ENCODE results near the gene HDAC9.

Gene HDAC9

DNA sequence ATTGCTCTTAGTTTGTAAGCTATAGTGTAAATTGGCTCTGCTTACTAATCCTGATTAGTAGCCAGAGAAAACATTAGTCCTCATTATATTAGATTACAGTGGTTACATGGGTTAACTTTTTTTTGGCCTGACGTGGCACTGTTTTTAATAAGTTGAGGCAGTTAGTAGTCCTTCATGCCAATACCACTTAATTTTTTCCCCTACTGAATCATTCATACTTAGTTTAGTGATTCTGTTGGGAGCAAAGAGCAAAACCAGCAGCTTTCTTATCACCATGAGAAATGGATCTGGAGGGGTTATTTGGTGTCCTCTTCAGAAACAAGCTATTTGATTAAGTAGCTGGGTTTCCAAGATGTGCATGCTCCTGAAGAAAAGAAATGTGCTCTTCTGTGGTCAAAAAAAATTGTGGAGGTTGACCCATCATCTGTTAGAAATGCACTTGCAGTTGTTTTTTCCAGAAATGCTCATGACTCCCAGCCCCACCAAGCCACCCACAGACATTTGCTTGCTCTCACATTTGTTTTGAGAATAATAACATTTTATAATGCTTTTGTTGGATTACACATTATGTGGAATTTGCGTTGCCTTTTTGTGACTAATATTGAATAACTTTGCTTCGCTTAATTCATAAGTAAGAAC, 258.5 kb downstream of the HDAC9 start:
- DNase-seq = no peak

DNA sequence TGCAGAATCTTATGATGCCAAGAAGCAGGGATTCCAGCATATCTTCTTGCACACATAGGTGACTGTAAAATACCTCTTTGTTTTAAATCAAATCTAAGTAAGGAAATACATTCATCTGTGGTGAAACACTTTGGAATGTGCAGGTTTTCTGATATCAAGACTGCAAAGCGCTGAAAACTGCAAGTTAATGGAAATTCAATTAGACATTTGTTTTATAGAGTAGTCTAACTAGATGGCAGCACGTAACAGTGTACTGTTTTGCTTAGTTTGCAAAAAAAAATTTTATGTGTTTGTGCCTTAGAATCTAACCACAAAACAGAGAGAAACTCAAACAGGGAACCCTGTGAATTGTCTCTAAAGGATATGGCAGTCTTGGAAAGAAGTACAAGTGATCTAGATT, 259.2 kb downstream of the HDAC9 start:
- DNase-seq = no peak

DNA sequence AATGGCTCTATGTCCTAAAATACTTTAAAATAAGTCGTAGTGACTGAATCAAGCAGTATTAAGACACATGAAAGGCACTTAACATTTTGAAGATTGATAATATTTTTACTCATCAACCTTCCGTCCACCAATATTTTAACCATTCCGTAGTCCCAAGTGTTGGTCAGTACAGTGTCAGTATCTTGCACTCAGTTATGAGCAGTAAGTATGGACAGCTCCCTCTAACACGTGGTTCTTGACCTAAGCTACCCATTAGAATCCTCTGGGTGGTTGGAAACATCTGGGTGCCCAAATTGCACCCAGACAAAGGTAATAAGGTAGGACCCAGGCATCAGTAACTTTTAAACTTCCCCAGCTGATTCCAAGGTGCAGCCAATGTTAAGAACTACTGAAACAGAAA, 260.2 kb downstream of the HDAC9 start:
- no peak for DNase-seq

DNA sequence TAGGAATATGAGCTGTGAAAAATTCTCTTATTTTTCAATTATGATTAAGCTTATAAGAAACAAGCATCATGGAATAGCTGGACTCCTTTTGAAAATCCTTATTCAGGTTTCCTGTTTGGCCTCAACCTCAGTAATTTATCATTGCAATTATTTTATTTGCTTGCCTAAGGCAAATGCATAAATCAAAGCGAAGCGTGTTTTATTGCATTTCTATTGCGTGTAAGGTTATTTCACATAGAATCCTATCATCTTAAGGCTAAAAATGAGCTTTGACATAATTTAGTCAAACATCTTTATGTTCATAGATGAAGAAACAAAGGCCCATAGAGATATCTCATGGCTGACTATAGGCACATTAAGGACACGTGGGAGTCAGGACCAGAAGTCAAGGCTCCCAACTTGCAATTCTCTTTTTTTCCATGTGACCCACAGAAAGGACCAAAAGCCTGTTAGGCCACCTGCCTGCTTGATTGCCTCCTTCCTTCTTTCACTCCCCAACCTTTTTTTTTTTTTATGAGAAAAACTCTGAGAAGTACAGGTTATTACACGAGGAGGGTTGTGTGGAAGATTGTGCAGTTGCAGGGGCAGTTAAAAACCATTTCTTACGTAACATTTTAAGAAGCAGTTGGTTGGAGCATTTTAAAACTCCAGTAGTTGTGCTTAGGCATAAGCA, 261.0 kb downstream of the HDAC9 start:
- DNase-seq = no peak

DNA sequence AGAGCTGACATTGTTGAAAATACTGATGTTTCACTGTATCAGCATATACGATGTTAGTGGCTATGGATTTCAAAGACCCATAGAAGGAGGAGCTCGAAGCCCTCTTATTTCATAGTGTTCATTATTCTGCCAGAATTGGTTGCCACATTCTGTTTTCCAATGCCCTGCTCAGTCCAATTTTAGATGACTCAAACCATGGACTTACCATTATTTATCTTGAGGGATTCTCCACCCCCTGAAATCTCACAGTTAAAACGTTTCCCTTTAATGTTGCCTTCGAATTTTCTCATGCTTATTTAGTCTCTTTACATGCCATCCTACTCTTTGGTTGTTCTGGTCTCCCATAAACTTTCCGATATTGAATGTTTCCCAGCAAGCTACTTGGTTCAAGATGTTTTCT, 264.5 kb downstream of the HDAC9 start:
- DNase-seq = no peak

DNA sequence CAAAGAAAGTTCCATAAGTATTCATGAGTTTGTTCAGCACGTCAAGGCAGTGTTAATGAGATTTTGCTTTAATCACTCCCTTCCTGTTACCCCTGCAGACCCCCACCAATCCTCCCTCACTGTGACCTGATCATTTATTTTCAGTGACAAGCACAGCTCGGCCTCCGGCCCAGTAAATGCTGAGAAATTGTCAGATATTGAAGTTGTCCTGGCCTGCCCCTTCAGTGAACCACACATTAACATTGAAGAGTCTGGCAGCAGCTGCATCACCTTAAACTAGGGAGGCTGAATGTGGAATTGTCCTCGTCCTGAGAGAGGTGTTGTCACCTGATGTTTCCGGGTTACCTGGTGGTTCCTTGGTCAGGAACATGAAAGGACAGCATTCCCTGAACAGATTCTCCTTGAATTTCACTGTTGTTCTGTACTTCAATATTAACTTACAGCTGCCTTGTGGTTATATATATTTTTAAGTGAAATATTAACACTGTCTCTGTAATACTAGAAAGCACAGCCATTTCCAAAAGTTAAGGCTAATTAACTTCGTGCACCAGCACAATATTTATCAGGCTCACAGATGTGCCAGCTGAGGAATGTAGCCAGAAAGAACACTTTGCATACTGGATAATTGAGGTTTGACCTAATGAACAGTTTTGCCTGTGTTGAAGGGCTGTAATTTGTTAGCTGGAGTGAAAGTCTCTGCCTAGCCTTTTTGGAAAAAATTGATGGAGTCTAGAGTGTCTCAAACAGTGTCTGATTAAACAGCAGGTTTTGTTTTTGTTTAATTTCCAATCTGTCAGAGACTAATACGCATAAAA, 265.3 kb downstream of the HDAC9 start:
- no peak for DNase-seq

DNA sequence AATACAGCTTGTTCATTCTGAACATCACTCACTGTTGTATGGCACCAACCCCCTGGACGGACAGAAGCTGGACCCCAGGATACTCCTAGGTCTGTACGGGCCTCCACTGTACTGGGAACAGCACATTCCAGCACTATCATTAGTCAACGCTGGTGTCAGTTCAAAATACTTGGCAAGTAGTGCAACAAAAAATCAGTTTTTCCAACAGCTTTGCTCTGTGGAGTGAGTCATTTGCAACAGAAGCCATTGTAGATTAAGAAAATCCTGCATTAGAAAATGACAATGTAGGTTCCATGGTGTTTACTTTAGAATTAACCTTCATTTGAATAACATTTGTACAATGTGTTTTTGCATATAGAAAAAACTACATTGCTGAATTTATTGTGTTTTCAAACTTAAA, 266.6 kb downstream of the HDAC9 start:
- no peak for DNase-seq

DNA sequence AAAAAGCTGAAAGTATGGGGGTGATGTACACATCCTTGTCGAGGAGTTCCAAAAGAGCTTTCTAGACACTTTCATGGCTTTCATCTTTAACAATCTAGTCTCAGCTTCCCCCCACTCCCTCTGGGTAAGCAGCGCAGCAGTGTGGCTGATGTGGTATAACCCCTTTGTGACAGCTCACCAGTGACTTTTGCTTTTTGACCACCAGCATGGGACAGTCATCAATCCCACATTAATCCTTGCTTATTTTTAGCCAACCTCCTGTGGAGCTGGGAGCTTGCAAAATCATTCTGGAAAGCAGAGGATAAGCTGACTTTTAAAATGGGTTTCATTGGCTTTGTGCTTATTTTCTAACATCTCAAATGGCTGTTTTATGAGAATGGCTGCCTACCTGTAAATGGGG, 272.7 kb downstream of the HDAC9 start:
- no peak for DNase-seq

DNA sequence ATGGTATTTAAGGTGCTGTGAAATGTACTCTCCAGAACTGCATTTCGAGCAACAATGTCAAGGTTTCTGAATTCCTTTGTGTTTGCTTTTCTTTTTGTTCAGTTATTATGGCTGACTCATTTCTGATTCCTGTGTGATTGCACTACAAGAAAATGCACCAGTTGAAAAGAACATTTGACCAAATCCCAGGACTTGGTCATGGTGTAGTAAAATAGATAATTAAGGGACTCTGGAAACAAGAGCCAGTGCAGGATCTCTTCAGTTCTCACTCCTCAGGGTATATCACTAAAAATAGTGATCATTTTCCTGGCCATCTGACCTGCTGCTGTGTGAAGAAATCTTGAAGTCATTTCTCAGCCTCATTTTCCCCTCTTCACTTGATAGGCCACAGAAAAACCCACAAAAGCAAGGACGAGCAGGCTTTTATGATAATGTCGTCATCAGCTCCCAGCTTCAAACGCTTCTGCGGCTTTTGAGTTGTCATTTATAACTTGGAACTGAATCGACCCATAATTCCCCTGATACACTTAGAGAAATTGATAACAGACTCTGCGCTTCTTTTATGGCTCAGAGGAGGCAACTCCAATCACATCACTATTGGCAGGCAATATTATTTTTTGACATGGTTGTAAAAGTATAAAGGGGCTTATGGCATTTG, 274.7 kb downstream of the HDAC9 start:
- no peak for DNase-seq

DNA sequence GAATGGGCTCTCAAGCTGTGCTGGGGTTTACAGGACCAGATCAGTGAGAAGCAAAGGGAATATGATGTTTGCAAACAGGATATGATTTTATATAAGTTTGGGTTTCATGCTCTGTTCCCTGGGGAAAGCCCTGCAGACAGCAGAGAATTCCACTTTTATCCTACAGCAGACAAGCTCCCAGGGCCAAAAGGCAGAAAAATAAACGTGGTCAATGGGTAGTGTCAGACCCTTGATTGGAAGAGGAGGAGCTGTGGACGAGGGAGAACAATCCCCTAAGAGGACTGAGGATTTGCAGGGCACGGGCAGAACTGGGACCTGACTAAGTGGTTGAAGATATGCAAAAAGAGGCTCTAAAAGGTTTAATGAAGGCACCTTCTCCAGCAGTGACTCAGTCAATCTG, 275.3 kb downstream of the HDAC9 start:
- DNase-seq = no peak

DNA sequence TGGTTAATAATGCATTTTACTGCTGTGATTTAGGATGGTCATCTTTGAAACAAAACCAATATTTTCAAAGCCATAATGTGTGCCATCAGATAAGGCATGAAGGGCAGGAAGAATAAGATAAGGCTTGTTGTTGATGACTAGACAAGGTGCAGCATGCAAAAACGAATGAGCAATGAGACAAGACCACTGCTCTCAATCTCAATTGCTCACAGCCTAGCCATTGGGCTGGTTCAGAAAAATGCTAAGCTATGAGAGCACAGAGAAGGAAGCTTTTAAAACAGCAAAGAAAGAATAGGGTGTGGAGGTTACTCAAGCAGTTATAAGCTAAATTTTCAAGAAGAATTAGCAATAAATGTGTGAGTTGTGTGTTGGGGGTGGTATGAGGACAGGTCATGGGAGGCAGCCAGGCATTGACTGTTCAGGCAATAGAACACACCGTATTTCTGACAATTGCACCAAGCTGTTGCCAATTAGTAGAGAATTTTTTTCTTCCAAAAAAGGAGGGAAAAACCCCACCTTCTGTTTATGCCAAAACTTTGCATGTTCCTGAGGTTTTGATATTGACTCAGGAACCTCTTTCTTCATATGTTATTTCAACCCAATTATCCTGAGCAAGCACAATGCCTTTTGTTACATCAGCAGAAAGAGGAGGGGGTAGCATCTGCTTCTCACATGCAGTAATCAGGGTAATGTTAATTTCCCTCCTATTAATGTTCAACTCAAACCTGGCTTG, 276.5 kb downstream of the HDAC9 start:
- peak; percentile 18 for DNase-seq

DNA sequence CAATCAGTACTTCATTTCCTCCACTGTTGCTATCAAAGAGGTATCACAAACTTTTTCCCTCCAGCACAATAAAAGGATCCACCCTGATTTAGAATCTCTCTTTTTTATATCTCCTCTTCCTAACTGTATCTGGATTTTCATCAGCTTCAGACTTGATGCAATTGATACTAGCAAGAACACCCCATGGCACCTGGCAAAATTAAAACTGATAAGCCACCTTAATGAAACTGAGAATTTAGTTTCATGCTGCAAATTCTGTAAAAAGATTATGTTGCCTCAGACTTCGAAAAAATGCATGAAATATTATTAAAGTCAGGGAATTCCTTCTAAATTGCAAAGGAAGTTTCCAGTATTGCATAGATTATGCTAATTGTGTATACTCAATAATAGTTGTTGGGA, 277.0 kb downstream of the HDAC9 start:
- DNase-seq = no peak

DNA sequence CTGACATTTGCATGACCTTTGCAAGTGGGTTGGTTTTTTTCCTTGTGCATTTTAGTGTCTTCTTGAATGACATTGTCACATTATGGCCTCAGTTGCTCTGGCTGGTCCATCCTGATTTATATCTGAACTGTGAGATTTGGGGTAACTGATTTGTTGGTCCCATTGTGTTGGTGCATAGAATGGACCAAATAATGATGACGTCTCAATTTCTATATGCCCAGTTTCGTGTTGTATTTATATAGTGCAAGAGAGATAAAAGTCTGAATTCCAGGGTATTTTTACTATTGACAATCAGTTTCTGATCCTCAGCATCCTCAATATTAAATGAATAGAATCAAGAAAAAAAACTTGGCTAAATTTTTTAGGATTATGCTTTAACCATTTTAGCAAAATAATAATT, 281.8 kb downstream of the HDAC9 start:
- DNase-seq = no peak

DNA sequence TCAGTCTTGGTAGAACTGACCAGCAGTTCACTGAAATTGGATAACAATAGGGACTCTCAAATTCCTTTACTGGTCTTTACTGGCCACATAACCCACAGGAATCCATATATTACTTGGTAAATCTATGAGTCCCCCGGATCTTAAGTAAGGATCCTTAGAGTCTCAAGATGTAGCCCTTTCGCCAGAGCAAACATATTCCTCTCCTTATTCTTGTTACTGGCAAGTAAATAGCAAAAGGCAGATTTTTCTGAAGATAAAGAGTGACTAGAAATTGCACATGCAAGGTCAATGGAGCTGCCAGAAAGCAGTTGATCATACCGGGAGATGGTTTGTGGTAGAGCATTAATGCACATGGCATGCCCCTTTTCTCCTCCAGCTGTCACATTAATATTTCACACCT, 283.0 kb downstream of the HDAC9 start:
- DNase-seq = no peak

DNA sequence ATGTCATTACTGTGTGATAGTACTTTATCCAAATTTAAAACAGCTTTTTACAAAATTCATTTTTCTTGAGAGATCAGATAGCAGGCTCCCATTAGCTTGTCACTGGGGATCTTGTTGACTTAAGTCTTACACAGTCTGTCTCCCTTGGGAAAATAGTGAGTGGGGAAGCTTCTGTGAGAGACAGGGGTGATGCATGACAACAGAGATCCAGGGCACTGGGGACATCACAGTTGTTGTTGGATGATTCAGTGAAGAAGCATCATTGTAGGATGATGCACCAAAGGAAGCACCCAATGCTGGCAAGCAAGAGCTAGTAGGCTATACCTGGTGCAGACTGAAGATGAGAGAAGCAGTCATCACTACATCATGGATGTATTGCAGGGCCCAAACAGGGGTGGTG, 284.7 kb downstream of the HDAC9 start:
- no peak for DNase-seq

DNA sequence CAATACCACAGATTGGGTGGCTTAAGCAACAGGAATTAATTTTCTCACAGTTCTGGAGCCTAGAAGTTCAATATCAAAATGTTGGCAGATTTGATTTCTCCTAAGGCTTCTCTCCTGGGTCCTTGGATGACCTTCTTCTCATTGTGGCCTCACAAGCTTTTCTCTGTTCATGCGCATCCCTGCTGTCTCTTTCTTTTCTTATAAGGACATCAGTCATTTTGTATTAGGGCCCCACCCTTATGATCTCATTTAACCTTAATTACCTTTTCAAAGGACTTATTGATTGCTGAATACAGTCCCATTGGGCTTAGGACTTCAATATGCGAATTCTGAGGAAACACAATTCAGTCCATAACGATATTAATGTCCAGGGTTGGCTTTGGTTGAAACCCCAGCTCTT, 285.4 kb downstream of the HDAC9 start:
- DNase-seq = no peak

DNA sequence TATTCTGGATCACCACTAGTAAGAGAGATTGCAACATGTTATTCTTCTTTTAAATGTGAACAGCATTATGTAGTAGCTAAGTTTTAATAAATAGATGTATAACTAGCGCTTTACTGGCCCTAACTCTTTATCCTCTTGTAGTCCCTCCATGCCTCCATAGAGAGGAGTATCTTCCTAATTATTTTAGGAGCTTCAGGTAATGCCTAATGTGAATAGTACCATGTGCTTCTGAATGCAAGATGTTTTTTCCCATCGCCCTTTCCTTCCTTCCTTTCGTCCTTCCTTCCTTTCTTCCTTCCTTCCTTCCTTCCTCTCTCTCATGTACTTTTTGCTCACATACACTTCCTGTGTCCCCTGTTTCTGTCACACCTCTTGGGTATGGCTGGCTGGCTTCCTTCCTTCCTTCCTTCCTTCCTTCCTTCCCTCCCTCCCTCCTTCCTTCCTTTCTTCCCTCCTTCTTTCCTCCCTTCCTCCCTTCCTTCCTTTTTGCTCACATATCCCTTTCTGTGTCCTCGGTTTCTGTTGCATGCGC, 290.7 kb downstream of the HDAC9 start:
- DNase-seq = no peak

DNA sequence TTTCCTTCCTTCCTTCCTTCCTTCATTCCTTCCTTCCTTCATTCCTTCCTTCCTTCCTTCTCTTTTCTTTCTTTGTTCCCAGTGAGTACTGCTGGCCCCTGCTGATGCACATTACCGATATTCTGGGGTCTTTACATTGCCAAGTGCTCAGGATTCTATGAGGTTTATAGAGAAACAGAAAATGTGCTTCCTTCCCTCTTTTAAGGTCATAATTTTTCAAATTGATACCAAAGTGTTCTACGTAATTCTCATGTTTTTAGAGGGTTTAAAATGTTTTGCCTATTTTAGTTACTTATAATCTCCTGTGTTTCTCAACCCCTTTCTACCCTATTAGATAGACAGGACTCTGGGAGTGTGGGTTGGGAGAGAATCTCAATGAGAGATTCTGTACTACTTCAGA, 291.2 kb downstream of the HDAC9 start:
- DNase-seq = no peak

DNA sequence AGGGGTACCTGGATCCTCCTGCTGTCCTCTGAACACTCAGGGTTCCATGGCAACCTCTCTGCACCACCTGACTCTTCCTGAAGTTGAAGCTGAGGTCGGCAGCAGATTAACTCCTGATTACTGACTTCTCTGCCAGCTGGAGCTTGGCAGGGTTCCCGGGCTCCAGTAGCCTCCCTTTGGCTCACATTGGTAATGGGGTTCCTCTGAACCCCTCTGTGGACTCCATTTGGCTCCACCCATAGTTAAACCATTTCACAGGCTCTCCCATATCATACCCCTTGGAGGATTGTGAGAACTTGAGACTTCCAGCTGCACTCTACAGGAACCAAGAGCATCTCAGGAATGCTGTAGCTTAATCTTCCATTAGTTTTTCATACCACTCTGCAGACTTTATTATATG, 292.5 kb downstream of the HDAC9 start:
- DNase-seq = peak; percentile 72

DNA sequence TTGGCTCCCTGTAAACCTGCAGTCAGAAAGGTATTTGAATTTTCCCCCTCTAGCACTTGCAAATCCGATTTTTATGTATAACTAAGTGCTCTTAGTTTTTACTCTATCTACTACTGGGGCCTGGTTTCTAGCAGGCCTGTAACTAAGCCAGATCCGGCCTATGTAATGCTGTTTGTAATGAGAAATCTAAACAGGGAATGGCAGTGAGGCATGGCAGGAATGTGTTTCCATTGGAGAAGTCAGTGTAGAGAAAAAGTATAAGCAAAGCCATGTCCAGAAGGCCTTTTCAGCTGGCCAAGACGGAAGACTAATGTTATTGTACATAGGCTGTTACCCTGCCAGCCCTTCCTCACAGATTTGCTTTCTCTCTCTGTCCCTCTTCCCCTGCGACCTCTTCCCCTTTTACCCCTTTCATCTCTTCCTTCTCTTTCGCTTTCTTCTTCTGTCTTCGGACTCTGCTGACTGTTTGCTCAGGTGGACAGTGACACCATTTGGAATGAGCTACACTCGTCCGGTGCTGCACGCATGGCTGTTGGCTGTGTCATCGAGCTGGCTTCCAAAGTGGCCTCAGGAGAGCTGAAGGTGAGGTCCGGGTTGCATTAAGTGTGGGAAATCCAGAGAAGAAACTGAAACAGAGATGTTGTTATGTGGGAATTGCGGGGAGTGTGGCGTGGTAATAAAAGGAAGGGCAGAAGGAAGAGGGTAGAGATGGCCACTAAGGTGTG, 297.5 kb downstream of the HDAC9 start:
- no peak for DNase-seq

DNA sequence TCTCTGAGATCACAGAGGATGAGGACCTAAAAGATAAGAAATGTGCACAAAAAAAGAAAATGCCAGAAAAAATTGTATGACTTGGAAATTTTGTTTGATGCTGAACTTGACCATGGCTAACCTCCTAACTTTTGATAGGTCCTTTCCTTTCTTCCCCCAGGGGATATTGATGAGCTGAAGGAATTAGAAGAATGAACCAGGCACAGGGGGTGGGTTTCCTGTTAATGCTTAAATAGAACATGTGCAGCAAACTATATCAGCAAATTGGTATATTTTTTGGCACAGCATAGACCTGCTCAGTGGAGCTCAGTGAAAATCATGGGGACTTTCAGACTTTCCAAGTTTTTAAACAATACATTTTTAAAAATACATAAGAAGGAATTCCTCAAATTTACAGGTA, 300.7 kb downstream of the HDAC9 start:
- no peak for DNase-seq

All from NCI-H2171 treated with DMSO at 0.1 percent for 48 hours (cell line).